ENCODE data around the gene UCKL1.
"Not testable (repeated sequence)": the region's sequence is repeated elsewhere in the genome, so short reads cannot be mapped to it uniquely, and the experiment has no call there.

UCKL1 gene

GRCh38 chr20:63977739-63978276, 21.6 kb upstream of the UCKL1 start:
- no peak for TF ChIP-seq CTCF (IDR thresholded peaks at IDR 0.05; ENCODE audit: control insufficient read depth, insufficient read depth, low read depth, low read length, missing control alignments)
- DNase-seq (ENCODE audit: low read depth) = no peak
- H3K4me3 ChIP-seq (ENCODE audit: control insufficient read depth, low read depth, low read length) = no peak overlapping the region

GRCh38 chr20:63976980-63977738, 20.9 kb upstream of the UCKL1 start:
- DNase-seq (ENCODE audit: low read depth) = no peak
- no peak overlapping the region for H3K4me3 ChIP-seq (ENCODE audit: control insufficient read depth, low read depth, low read length)
- TF ChIP-seq CTCF (IDR thresholded peaks at IDR 0.05; ENCODE audit: control insufficient read depth, insufficient read depth, low read depth, low read length, missing control alignments) = no peak

GRCh38 chr20:63976511-63976910, 20.3 kb upstream of the UCKL1 start:
- not testable (repeated sequence) for DNase-seq (ENCODE audit: low read depth)

GRCh38 chr20:63974402-63975200, 18.4 kb upstream of the UCKL1 start:
- DNase-seq (ENCODE audit: low read depth) = no peak
- no peak for TF ChIP-seq CTCF (IDR thresholded peaks at IDR 0.05; ENCODE audit: control insufficient read depth, insufficient read depth, low read depth, low read length, missing control alignments)
- no peak overlapping the region for H3K4me3 ChIP-seq (ENCODE audit: control insufficient read depth, low read depth, low read length)

More at GRCh38 chr20:63976511-63976910, 20.3 kb upstream of the UCKL1 start:
- not testable (repeated sequence) for H3K4me3 ChIP-seq (ENCODE audit: control insufficient read depth, low read depth, low read length)

- peak; percentile 99 for TF ChIP-seq CTCF (IDR thresholded peaks at IDR 0.05; ENCODE audit: control insufficient read depth, insufficient read depth, low read depth, low read length, missing control alignments)
- H3K4me3 ChIP-seq (ENCODE audit: control insufficient read depth, low read depth, low read length) = peak overlapping the region; percentile 46
- DNase-seq (ENCODE audit: low read depth) = no peak
Measured at GRCh38 chr20:63973636-63974401, 17.6 kb upstream of the UCKL1 start.

- no peak for DNase-seq (ENCODE audit: low read depth)
- no peak overlapping the region for H3K4me3 ChIP-seq (ENCODE audit: control insufficient read depth, low read depth, low read length)
- TF ChIP-seq CTCF (IDR thresholded peaks at IDR 0.05; ENCODE audit: control insufficient read depth, insufficient read depth, low read depth, low read length, missing control alignments) = no peak
Measured at GRCh38 chr20:63973160-63973479, 16.9 kb upstream of the UCKL1 start.
